ENCODE results near the gene MC4R.
"Not testable (repeated sequence)": the region's sequence is repeated elsewhere in the genome, so short reads cannot be mapped to it uniquely, and the experiment has no call there.

Gene MC4R

DNA sequence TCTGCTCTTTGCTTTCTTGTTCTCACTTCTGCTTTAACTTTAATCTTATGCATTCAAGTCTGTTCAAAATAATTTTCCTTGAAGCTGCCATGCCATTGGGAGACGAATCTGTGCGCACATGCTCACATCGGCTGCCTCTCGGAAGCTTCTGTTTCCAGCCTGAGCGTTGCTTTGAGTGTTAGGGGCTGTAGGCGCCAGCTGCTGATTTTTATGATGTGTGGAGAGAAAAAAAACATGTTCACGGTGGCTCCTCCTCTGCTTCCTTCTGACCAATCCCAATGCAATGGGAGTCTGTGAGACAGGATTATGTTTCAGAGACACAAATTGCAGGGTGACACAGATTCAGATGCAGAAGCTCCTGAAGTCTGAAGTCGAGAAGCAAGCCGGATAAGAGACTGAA, at the start of gene MC4R:
MC4R (minus strand) TSS at position 180 of the 400 bp plus-strand sequence. CDS start 426 bp downstream, outside the sequence.
- DNase-seq (ENCODE audit: low spot score), result no peak

DNA sequence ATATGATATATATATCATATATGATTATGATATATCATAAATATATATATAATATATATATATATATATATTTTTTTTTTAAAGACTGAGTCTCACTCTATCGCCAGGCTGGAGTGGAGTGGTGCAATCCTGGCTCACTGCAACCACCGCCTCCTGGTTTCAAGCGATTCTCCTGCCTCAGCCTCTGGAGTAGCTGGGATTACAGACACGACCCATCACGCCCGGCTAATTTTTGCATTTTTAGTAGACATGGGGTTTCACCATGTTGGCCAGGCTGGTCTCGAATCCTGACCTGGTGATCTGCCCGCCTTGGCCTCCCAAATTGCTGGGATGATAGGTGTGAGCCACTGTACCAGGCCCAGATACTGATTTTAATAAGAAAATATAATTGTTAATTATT, 49.7 kb upstream of the MC4R start:
- DNase-seq (ENCODE audit: low spot score), result not testable (repeated sequence)

DNA sequence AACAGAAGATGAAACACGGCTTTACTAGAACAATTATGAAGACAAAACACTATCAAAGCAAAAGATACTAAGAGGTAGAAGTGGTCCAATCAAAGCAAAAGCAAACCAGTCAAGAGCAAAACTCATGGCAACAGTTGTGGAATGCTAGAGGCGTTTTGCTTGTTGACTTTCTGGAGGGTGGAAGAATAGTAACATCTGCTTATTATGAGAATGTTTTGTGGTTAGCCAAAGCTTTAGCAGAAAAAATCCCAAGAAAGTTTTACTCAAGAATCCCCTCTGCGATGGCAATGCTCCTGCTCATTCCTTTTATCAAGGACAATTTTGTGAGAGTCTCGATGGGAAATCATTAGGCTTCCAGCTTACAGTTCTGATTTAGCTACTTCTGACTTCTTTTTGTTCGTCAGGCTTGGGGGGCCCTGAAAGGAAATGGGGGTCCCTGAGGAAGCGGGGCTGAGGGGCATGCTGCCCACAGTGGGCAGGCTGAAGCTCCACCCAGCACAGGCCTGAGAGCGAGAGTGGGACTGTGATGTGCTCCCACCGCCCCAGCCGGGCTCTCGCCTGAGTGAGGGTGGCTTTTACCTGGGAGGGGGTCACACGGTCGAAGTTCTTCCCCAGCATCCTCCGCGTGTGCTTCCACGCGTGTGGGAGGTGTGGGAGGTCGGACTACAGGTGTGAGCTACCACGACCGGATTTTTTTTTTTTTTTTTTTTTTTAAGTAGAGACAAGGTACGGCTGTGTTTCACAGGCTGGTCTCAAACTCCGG, 49.0 kb upstream of the MC4R start:
- no peak for DNase-seq (ENCODE audit: low spot score)

DNA sequence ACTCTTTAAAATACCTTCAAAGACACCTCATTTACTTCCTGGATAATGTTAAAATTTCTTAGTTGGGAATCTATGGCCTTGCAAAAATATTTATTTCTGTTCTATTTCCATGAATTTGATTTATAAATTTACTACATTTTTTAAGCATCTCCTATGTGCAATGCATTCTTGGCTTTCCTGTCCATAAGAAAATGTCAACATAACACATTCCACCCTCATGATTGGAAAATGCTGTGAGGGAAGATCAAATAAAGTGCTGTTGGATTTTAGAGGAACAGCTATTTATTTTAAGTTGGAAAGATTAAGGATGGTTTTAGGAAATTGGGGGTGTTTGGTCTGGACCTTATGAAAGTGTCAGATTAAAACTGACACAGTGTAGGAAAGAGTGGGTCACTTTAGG, 45.4 kb upstream of the MC4R start:
- no peak for DNase-seq (ENCODE audit: low spot score)

DNA sequence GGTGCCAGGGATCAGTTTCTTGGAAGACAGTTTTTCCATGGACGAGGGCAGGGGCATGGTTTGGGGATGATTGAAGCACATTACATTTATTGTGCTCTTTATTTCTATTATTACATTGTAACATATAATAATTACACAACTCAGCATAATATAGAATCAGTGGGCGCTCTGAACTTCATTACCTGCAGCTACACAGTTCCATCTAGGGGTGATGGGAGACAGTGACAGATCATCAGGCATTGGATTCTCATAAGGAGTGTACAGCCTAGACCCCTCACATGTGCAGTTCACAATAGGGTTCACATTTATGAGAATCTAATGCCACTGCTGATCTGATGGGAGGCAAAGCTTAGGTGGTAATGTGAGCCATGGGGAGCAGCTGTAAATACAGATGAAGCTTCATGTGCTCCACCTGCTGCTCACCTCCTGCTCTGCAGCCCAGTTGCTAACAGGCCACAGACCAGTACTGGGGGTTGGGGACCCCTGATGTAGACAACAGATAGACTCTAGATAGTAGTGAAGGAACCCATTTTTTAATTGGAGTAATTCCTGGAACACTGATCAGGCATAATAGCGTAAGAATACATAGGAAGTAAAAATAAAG, 41.5 kb upstream of the MC4R start:
- no peak for DNase-seq (ENCODE audit: low spot score)

DNA sequence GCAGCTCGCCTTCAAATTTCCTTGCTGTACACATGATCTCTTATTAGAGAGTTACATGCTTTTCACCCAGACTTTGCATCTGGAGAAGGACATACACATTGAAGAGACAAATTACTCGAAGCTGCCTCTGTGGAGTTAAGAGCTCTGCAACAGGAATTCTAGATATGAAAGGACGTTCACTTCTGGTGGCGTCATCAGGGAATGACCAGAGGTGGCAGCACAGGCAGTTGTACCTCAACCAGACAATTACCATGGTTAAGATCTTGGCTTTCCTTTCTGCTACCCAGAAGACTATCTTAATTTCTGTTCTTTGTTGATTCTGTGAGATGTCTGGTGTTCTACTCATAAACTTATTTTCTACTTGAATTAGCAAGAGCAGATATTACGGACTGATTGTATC, 39.1 kb upstream of the MC4R start:
- no peak for DNase-seq (ENCODE audit: low spot score)

DNA sequence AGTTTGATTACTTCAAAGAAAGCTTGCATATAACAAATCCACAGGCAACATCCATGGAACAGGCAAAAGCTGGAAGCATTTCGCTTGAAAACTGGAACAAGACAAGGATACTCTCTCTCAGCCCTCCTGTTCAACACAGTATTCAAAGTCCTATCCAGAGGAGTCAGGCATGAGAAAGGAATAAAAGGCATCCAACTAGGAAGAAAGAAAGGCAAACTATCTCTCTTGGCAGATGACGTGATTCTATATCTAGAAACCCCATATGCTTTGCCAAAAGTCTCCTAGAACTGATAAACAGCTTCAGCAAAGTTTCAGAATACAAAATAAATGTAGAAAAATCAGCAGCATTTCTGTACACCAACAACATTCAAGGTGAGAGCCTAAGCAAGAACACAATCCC, 34.1 kb upstream of the MC4R start:
- no peak for DNase-seq (ENCODE audit: low spot score)

DNA sequence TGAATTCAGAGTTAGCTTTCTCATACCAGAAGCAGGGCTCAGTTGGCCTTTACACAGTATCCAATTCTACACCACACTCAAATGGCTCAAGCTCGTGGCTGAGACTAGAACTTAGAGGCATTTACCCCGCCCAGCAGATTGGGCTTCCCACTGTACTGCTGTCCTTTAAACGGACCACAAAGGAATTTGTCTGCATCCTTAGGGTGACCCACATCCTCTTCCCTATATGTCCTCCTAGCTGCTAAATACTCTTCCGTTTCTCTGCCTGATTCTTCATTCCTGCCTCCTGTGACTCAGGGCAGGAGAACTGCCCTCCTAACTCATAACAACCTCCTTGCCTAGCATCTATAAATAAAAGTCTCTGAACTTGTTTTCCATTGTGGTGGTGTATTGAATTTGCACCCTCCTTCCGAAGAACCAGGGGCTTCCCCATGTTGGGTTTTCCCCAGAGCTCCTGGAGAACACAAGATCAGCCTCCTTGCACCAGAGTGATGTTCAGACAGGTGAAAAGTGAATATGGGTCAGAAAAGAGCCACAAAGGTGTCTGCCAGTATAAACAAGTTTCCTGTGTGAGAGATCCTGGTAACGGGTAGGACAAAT, 32.0 kb upstream of the MC4R start:
- no peak for DNase-seq (ENCODE audit: low spot score)

DNA sequence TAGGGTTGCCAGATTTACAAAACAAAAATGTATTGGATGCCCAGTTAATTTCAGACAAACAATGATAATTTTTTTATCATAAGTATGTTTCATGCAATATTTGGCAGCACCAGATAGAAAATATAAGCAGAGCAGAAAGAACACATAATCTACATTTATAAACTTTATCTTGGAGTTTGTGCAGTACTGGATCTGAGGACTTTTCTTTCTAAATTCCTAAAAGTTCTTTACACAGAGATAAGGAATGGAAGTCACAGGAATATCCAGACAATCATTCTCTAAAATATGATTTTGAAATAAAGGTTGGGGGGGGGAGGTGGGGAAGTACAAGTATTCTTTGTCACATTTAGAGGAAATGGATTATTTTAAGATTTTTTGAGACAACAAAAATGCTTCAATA, 28.8 kb upstream of the MC4R start:
- DNase-seq (ENCODE audit: low spot score), result no peak

DNA sequence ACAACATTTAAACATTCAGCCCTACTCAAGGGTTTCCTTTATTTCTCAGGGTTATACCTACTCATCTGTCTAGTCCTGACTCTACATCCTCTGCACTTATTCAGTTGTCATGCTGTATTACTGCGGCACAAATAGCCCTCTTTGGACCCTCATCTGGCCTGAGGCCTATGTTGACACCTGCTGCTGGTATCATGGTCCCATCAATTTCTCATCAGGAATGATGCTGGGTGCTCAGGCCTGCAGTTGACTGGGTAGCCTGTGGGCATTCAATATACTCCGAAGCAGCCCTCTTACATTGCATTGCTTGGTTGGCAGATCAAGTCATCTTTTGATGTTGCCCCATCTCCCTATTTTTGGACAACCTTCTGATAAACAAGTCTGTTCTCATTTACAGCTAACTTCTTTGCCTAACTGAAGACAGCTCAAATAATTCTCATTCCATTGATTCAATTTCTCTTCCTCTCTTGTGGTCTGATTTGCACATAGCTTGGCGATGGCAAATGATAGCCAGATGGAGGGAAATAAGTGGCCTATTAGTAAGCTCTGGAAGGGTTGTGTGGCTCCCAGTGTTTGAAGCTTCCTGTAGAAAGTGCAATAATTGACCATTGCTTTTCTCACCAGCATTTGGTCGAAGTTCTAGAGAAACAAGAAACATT, 19.1 kb upstream of the MC4R start:
- no peak for DNase-seq (ENCODE audit: low spot score)

DNA sequence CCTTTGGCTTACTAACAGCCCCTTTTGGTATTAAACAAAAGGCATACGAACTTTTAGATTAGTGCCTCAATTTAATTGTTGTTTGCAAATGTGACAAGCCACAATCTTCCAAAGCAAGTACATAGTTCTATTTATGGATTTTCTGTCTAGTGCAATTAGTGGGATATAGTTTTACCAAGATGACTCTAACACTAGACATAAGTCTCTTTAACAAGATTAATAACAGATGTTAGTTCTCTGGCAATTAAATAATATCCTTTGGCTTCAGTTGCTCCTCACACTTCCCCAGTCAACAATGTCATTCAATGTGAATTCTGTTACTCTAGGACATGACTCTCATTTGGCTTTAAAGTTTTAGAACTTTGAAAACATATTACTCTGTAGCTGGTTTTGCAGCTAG, 16.7 kb upstream of the MC4R start:
- no peak for DNase-seq (ENCODE audit: low spot score)

DNA sequence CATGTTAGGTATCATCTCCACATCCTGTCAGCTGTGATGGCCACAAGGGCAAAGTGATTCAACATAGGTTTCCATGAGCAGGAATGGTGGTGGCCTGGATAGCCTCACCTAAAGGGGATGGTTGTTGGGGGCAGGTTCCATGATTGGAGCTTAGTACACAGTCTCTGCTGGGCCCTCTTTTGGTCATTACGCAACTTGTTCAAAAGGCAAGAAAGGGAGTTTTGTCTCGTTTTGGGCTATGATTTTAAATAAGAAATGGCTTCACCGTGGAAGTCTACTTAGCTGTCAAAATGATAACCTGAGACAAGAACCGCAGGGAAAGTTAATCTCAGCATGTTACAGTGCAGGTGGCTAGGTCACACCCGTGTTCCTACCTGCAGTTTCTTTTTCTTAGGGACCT, 13.1 kb upstream of the MC4R start:
- DNase-seq (ENCODE audit: low spot score), result no peak

DNA sequence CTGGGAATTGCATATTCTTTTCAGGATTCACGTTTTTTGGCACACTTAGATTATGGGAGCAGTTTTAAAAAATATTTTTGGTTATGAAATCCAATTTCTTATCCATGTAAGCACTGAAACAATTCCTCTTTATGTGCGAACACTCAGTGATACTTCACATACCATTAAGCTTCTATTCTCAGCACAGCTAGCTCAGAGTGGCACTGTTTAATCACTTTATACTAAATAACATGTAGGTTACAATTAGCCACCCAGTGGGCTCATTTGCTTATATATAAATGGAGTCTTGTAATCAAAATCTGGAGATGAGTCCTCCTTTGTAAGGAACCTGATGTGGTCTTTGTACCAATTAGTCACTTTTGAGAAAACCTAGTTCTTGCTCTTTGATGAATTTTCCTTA, 11.3 kb upstream of the MC4R start:
- DNase-seq (ENCODE audit: low spot score), result no peak

DNA sequence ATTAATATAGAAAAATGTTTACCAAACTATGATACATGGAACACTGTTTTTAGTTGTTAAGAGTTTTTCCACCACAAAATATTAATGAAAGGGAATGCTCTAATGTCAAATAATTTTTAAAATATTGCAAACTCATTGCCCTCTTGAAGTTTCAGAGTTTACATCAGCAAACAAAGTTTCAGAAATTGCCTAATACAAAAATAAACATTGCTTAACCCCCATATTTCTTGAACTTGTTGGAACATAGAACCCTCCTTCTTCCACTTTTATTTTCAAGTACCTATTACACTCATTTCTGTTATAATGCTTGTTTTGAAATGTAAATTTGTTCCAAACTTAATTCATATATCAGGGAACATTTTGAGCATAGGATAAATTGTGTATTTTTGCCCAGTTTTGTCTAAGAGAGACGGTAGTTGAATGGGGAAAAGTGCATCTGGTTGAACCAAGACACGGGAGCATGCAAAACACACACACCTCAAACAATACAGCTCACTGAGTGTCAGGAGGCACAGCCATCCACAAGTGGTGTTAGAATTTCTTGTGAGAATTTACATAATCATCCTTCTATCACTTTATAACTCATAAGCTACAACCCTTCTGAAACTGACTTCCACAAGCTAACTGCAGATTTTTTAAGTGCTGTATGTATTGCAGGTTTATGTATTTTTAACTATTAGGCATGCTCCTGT, 5.3 kb upstream of the MC4R start:
- no peak for DNase-seq (ENCODE audit: low spot score)

DNA sequence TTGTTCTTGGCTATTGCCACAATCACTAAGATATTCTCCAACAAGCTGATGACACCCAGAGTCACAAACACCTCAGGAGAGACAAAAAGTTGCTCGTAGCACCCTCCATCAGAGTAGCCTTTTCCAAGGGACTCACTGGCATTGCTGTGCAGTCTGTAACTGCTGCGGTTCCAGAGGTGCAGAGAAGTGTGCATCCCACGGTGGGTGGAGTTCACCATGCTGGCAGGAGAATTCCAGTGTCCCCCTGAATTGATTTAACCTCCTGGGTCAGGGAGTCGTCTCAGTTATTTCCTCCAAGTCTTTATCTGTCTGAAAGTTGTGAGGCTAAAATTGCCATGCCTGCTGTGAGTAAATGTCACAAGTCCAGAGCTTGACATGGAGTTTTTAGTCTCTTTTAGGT, 443 bp downstream of the MC4R start:
- DNase-seq (ENCODE audit: low spot score), result no peak

DNA sequence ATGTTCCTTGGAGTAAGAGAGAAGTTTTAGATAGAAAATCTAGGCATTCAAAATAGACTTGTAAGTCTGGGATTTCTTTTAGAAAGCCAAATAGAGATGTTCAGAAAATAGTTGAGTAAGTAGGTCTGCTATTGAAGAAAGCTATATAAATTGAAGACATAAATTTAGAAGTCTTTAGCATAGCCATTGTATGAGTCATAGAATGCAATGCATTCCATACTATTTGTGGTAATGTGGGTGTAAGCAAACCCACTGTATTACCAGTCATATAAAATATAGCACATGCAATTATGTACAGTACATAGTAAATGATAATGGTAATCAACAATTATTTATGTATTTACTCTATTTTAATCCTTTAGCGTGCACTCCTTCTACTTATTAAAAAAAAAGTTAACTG, 14.1 kb downstream of the MC4R start:
- no peak for DNase-seq (ENCODE audit: low spot score)

DNA sequence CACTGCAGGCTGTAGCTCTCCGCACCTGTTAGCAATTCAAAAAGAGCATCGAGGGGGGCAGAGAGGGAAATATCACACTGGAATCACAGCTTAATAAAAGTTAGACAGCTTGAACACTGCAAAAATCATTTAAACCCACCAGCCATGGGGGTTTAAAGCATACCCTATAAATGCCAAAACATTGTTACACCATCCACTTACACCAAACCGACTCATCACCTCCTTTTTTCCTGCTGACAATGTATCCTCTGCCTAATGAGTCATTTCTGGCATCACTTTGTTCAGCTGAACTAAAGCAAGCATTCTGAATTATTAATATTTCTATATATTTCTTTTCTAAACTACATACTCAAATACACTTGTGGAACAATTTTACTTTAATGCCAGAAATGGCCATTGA, 21.6 kb downstream of the MC4R start:
- DNase-seq (ENCODE audit: low spot score), result no peak

DNA sequence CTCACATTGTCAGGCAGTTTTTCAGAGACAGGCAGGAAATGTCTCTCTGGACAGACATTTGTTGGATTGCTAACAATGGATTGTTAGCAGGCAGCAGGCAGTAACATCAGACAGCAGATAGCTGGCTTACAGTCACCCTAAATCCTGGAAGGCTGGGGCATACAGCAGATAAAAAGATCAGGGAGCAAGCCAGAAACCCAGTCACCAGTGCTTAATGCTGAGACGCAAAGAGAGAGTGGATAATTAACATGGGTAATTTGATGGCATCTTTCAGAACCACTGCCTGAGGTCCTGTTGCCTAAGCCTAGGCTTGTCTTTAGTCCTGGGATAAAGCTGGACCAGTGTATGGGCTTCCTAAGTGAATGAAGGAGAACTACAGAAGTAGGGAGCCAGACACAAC, 22.4 kb downstream of the MC4R start:
- DNase-seq (ENCODE audit: low spot score), result no peak

DNA sequence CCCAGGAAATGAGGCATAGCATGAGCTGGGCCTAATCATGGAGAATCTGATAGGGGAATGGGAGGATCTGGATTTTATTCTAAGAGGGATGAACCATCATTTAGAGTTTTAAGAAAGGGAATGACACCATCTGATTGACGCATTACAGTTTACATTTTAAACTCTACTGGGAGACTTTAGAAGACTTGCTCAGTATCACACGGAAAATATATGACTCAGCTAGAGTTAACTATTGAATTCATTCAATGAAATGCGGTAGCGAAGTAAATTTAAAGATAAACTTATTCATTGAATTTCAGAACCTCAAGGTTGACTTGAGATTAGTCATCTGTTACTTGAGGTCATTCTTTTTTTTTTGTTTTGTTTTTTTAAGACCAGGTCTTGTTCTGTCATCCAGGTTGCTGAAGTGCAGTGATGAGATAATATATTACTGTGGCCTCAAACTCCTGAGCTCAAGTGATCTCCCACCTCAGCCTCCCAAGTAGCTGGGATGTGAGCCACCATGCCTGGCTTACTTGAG, 25.0 kb downstream of the MC4R start:
- DNase-seq (ENCODE audit: low spot score), result no peak

DNA sequence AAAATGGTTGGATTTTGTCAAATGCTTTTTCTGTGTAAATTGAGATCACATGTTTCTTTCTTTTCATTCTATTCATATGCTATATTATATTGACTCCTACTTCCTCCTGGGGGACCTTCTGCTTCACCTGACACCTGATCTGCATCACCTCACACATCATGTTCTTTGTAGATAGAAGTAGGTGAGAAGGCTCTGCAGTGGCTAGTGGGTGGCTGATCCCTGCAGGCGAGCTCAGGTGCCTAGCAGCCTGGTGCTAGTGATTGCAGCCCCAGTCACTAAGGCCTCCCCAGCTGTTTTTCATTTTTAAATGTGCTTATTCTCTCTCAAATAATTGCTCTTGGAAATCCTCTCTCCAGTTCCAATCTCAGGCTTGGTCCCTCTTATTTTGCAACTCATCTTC, 33.6 kb downstream of the MC4R start:
- no peak for DNase-seq (ENCODE audit: low spot score)

DNA sequence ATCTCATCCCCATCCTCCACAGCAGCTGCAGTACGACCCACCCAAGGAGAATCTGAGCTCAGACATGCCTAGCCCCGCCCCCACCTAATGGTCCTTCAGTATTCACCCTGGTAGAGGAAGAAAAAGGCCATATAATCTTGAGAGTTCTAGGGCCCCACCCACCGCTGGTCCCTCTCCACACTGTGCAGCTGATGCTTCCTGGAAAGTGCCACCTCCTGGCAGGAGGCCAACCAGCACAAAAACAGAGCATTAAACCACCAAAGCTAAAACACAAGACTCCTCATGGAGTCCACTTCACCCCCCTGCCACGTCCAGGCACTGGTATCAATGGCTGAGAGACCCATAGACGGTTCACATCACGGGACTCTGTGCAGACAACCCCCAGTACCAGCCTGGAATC, 40.7 kb downstream of the MC4R start:
- no peak for DNase-seq (ENCODE audit: low spot score)

DNA sequence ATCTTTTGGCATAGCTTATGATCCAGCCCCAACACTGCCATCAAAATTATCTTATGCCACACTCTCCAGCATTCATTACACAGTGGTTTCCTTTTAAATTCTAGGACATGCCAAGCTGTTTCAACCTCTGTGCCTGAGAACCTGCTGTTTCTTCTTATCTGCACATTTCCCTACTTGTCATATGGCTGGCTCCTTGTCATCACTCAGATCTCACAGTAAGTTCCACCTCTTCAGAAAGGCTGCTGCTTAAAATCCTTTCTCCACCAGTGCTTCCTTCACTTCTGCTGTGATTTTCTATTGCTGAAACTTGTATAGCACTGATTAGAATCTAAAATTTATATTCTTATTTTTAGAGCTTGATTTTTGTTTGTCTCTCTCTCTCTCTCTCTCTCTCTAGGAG, 43.4 kb downstream of the MC4R start:
- no peak for DNase-seq (ENCODE audit: low spot score)

All from CD4-positive, alpha-beta T cell treated with Interleukin-6 at 100 ng/mL for 8 hours (primary cell).